ENCODE results near the gene ARV1.

The ARV1 gene

GRCh38 chr1:230964896-230965295 lies 14.0 kb upstream of the ARV1 start:
- DNase-seq (ENCODE audit: low spot score): no peak
- TF ChIP-seq CTCF (IDR thresholded peaks at IDR 0.05; ENCODE audit: extremely low read depth, missing control alignments): no peak

DNA sequence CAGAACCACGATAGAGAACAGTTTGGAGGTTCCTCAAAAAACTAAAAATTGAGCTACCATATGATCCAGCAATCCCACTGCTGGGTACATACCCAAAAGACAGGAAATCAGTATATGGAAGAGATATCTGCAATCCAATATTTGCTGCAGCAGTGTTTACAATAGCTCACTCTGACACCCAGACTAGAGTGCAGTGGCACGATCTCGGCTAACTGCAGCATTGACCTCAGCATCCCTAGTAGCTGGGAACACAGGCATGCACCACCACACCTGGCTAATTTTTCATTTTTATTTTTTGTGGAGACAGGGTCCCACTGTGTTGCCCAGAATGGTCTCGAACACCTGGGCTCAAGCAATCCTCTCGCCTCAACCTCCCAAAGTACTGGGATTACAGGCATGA lies 13.4 kb upstream of the ARV1 start:
- DNase-seq (ENCODE audit: low spot score): no peak
- no peak for TF ChIP-seq CTCF (IDR thresholded peaks at IDR 0.05; ENCODE audit: extremely low read depth, missing control alignments)

DNA sequence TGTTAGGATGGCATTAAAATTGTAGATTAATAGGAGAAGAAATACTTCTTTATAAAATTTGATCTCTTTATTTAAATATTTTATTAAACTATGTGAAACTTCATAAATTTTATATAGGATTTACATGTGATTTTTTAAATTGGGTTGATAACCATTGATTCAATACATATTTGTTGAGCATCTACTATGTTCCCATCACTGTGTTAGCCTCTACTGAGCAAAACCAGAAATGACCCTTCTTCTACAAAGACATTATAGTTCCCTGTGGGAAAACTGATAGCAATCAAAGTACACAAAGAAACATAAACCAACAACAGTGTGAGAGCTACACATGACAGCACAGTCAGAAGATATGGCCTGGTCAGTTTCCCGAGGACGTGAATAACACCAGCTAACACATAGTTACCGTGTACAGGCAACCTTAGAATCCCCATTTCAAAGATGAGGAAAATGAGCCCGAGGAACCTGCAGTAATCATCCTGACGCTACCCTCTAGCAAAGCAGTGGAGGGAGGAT lies 12.5 kb upstream of the ARV1 start:
- no peak for TF ChIP-seq CTCF (IDR thresholded peaks at IDR 0.05; ENCODE audit: extremely low read depth, missing control alignments)
- no peak for DNase-seq (ENCODE audit: low spot score)

DNA sequence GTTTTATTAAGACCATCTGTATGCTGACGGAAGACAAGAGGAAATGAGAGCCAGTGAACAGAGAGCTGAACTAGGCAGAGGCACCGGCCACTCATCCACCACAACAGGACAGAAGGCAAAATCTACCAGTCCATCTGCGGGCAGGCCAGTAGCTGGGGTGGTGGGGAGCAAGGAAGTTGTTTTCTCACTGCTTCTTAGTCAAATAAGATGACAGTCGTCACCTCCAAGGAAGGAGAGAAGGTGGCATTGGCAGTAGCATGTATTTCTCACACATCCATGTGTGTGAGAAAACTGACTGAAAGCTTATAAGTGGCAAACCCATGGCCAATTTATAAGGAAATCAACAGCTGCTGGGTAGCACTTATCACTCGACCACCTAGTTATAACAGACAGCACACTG lies 8.5 kb upstream of the ARV1 start:
- no peak for TF ChIP-seq CTCF (IDR thresholded peaks at IDR 0.05; ENCODE audit: extremely low read depth, missing control alignments)
- no peak for DNase-seq (ENCODE audit: low spot score)

DNA sequence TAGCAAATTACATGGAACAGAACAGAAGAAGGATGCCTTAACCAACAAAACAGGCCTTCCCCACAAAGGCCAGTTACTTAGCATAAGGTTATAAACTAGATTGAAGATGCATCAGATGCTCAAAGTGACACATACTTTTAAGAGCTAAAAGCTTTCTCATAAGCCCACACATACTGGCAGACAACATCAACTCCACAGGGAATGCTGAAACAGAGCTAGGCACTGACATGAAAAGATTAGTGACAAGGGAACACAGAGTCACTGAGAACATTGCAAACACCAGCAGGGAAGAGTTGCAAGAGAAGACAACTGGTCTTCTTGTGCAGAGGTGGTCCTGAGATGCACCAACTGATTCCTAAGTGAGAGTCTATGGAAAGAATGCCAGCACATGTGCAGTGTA lies 7.1 kb upstream of the ARV1 start:
- DNase-seq (ENCODE audit: low spot score): no peak
- no peak for TF ChIP-seq CTCF (IDR thresholded peaks at IDR 0.05; ENCODE audit: extremely low read depth, missing control alignments)

GRCh38 chr1:230972855-230973271 lies 6.0 kb upstream of the ARV1 start:
- TF ChIP-seq CTCF (IDR thresholded peaks at IDR 0.05; ENCODE audit: extremely low read depth, missing control alignments): no peak

GRCh38 chr1:230975636-230976035 lies 3.3 kb upstream of the ARV1 start:
- no peak for DNase-seq (ENCODE audit: low spot score)
- TF ChIP-seq CTCF (IDR thresholded peaks at IDR 0.05; ENCODE audit: extremely low read depth, missing control alignments): no peak

More at GRCh38 chr1:230972855-230973271, 6.0 kb upstream of the ARV1 start:
- DNase-seq (ENCODE audit: low spot score): peak; percentile 45
